GM23338 (cell line): Measurements from ENCODE around the gene KCNE5. TPM values are rescaled to one million over a fixed set of nuclear protein-coding genes. Genes with fewer than 3 reads are reported as not detected.
"Not testable (repeated sequence)": the region's sequence is repeated elsewhere in the genome, so short reads cannot be mapped to it uniquely, and the experiment has no call there.

Experiments used
- ATAC-seq: fragments of 200-7000 bp; cut with Tn5 transposase; 3 replicates; pipeline ENCODE4 v1.9.1; 2020
- DNase-seq: peaks from one replicate; pipeline ENCODE4 v3.0.0-alpha.2; 2015; ENCODE audit warnings: low spot score
- H2AFZ ChIP-seq: fragments of 200-600 bp; sonication (generic); 2 replicates; pipeline ENCODE4 v1.8.0; 2016; ENCODE audit warnings: antibody characterized with exemption, mild to moderate bottlenecking, moderate library complexity
- H3F3A ChIP-seq: fragments of 200-600 bp; sonication (generic); replicated peaks from 2 replicates; pipeline ENCODE4 v1.8.0; 2017; ENCODE audit warnings: antibody characterized with exemption, mixed run types, low read depth
- H3K27ac ChIP-seq: fragments of 200-600 bp; sonication (generic); 2 replicates; pipeline ENCODE4 v1.6.1; 2016; ENCODE audit warnings: low read depth
- H3K27me3 ChIP-seq: fragments of 200-600 bp; sonication (generic); 2 replicates; pipeline ENCODE4 v1.8.0; 2016; ENCODE audit warnings: mild to moderate bottlenecking, mixed run types, moderate library complexity; ENCODE audit not compliant: insufficient read depth
- H3K36me3 ChIP-seq: fragments of 200-600 bp; sonication (generic); 2 replicates; pipeline ENCODE4 v1.8.0; 2016; ENCODE audit warnings: mild to moderate bottlenecking; ENCODE audit not compliant: insufficient read depth
- H3K4me1 ChIP-seq: fragments of 200-600 bp; sonication (generic); 2 replicates; pipeline ENCODE4 v1.8.0; 2016; ENCODE audit warnings: mild to moderate bottlenecking, moderate library complexity; ENCODE audit not compliant: insufficient read depth
- H3K4me2 ChIP-seq: fragments of 200-600 bp; sonication (generic); 2 replicates; pipeline ENCODE4 v1.7.1; 2017; ENCODE audit warnings: mixed run types
- H3K4me3 ChIP-seq: fragments of 200-600 bp; sonication (generic); 2 replicates; pipeline ENCODE4 v1.6.1; 2016; ENCODE audit warnings: mixed run types
- H3K79me2 ChIP-seq: fragments of 200-600 bp; sonication (generic); replicated peaks from 2 replicates; pipeline ENCODE4 v1.8.0; 2017; ENCODE audit warnings: mild to moderate bottlenecking; ENCODE audit not compliant: insufficient read depth
- H3K9me2 ChIP-seq: fragments of 200-600 bp; sonication (generic); 2 replicates; pipeline ENCODE4 v1.8.0; 2017; ENCODE audit not compliant: insufficient read depth
- H4K20me1 ChIP-seq: fragments of 200-600 bp; sonication (generic); replicated peaks from 2 replicates; pipeline ENCODE4 v1.8.0; 2017; ENCODE audit warnings: mild to moderate bottlenecking; ENCODE audit not compliant: insufficient read depth
- H3K27ac Mint-ChIP-seq: 2 replicates; pipeline ENCODE4 v1.8.0; 2020; ENCODE audit warnings: inconsistent platforms, mild to moderate bottlenecking, moderate library complexity, mixed read lengths
- H3K27me3 Mint-ChIP-seq: 3 replicates; pipeline ENCODE4 v1.8.0; 2022; ENCODE audit warnings: low read depth, mild to moderate bottlenecking, moderate library complexity, mixed read lengths, inconsistent platforms; ENCODE audit not compliant: insufficient read depth, poor library complexity
- H3K36me3 Mint-ChIP-seq: 3 replicates; pipeline ENCODE4 v1.8.0; 2021; ENCODE audit warnings: low read depth, mild to moderate bottlenecking, inconsistent platforms, moderate library complexity, mixed read lengths
- H3K4me1 Mint-ChIP-seq: 3 replicates; pipeline ENCODE4 v1.8.0; 2020; ENCODE audit warnings: mild to moderate bottlenecking, inconsistent platforms, mixed read lengths
- H3K4me3 Mint-ChIP-seq: 3 replicates; pipeline ENCODE4 v1.8.0; 2021; ENCODE audit warnings: moderate library complexity, mild to moderate bottlenecking, inconsistent platforms, mixed read lengths
- H3K9me3 Mint-ChIP-seq: 3 replicates; pipeline ENCODE4 v1.8.0; 2020; ENCODE audit warnings: moderate library complexity, mild to moderate bottlenecking, inconsistent platforms, mixed read lengths
- polyA plus RNA-seq: library from polyadenylated mRNA; unstranded; fragments of >200 nt; fragmentation: Nextera tagmentation; extraction: Ambion mirVana; gene quantifications from 2 replicates; pipeline ENCODE4 v1.2.1, GENCODE V29; 2016
- small RNA-seq: library from RNA; depleted of rRNA; stranded (forward); fragments of <200 nt; gene quantifications from one replicate; pipeline ENCODE3, GENCODE V24; 2014; ENCODE audit warnings: low replicate concordance
- total RNA-seq: library from RNA; depleted of rRNA; stranded (reverse); fragments of >200 nt; shearing (Covaris generic); gene quantifications from 2 replicates; pipeline ENCODE4 v1.2.3, GENCODE V29; 2014; rRNA removed

Gene KCNE5
- total and polyA plus RNA-seq, 2 experiments from 2014 or later: 4.1 to 5.1 TPM

DNA sequence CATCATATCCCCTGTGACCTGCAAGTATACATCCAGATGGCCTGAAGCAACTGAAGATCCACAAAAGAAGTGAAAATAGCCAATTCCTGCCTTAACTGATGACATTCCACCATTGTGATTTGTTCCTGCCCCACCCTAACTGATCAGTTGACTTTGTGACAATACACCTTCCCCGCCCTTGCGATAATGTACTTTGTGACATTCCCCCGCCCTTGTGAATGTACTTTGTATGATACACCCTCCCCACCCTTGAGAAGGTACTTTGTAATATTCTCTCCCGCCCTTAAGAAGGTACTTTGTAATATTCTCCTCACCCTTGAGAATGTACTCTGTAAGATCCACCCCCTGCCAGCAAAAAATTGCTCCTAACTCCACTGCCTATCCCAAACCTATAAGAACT lies 48.9 kb downstream of the KCNE5 start:
- not testable (repeated sequence) for H4K20me1 ChIP-seq, H3K4me3 ChIP-seq, H3K36me3 Mint-ChIP-seq, H3K27ac Mint-ChIP-seq, H3K9me2 ChIP-seq, H3K27ac ChIP-seq, H3F3A ChIP-seq, H3K4me1 Mint-ChIP-seq, H3K4me1 ChIP-seq, ATAC-seq, H3K79me2 ChIP-seq, H3K4me2 ChIP-seq, DNase-seq, H3K4me3 Mint-ChIP-seq, H2AFZ ChIP-seq, H3K36me3 ChIP-seq, H3K27me3 Mint-ChIP-seq, H3K27me3 ChIP-seq, H3K9me3 Mint-ChIP-seq

Small RNAs within 50 kb of the gene (small RNA-seq; reads per million reads assigned to genes)
- not detected for gene AL118496.2

Other genes starting within 250 kb of the KCNE5 start
- 0.10 TPM in 1 of 2 replicates, not detected in the other for gene GUCY2F, start 143.1 kb downstream of the KCNE5 start, total RNA-seq
- 0.06 TPM in 1 of 2 replicates, not detected in the other for gene GUCY2F, start 143.1 kb downstream of the KCNE5 start, polyA plus RNA-seq
- gene NXT2, start 88.3 kb downstream of the KCNE5 start, total RNA-seq: 21.1 and 23.6 TPM in 2 replicates
- gene NXT2, start 88.3 kb downstream of the KCNE5 start, polyA plus RNA-seq: 9.4 and 13.1 TPM in 2 replicates
- gene ACSL4, start 108.1 kb upstream of the KCNE5 start, total RNA-seq: 70.1 and 76.3 TPM in 2 replicates
- gene ACSL4, start 108.1 kb upstream of the KCNE5 start, polyA plus RNA-seq: 17.8 and 19.2 TPM in 2 replicates